K562 (cell line): ENCODE results near the gene DCUN1D3. TPM values are rescaled to one million over a fixed set of nuclear protein-coding genes. Genes with fewer than 3 reads are reported as not detected.

ENCODE experiments used
- ELF4 ChIP-seq: fragments of 450-650 bp; formaldehyde crosslinking; IDR thresholded peaks from 2 replicates; pipeline ENCODE4 v1.4.0; 2022; ENCODE audit warnings: missing genetic modification characterization
- HMG20B ChIP-seq: fragments of 250-450 bp; sonication (Bioruptor Pico); IDR thresholded peaks from 2 replicates; pipeline ENCODE4 v1.5.0; 2021; ENCODE audit warnings: mild to moderate bottlenecking
- LARP7 ChIP-seq: fragments of 450-650 bp; IDR thresholded peaks from 2 replicates; pipeline ENCODE4 v1.6.1; 2016
- MTA1 ChIP-seq: fragments of 450-650 bp; IDR thresholded peaks from 2 replicates; pipeline ENCODE4 v1.6.1; 2017; ENCODE audit warnings: borderline replicate concordance
- MXD1 ChIP-seq: fragments of 250-450 bp; sonication (Bioruptor Pico); IDR thresholded peaks from 2 replicates; pipeline ENCODE4 v1.8.0; 2021; ENCODE audit warnings: borderline replicate concordance, mild to moderate bottlenecking, moderate library complexity; ENCODE audit not compliant: poor library complexity, severe bottlenecking
- NELFE ChIP-seq: IDR thresholded peaks from 2 replicates; pipeline ENCODE4 v1.6.1; 2011; ENCODE audit warnings: mild to moderate bottlenecking; ENCODE audit not compliant: insufficient read depth, insufficient read length
- NFE2L1 ChIP-seq: fragments of 450-650 bp; IDR thresholded peaks from 2 replicates; pipeline ENCODE4 v1.6.1; 2016; ENCODE audit warnings: missing genetic modification characterization, low read depth, mild to moderate bottlenecking, missing compliant biosample characterization, moderate library complexity, borderline replicate concordance
- NR2C1 ChIP-seq, 2 experiments: fragments of 450-650 bp; IDR thresholded peaks; 2 replicates each; pipeline ENCODE4 v1.6.1; 2017; ENCODE audit warnings: mild to moderate bottlenecking in 2 of 2, antibody characterized with exemption in 1 of 2, inconsistent platforms in 1 of 2, missing compliant biosample characterization in 1 of 2, missing genetic modification characterization in 1 of 2
- NUFIP1 ChIP-seq: fragments of 450-650 bp; IDR thresholded peaks from 2 replicates; pipeline ENCODE4 v1.6.1; 2018; ENCODE audit not compliant: partially characterized antibody
- PHF8 ChIP-seq: fragments of 200-600 bp; sonication (generic); IDR thresholded peaks from 2 replicates; pipeline ENCODE4 v1.6.1; 2012; ENCODE audit warnings: mixed run types, mild to moderate bottlenecking, inconsistent platforms, low read length, moderate library complexity, borderline replicate concordance
- POLR2A ChIP-seq: fragments of 450-650 bp; conservative IDR thresholded peaks from 2 replicates; pipeline ENCODE4 v1.6.1; 2016
- RERE ChIP-seq: sonication (generic); formaldehyde crosslinking; IDR thresholded peaks from 2 replicates; pipeline ENCODE4 v1.8.0; 2023; ENCODE audit warnings: missing genetic modification reagents, mild to moderate bottlenecking, borderline replicate concordance
- ZBTB7A ChIP-seq: IDR thresholded peaks from 2 replicates; pipeline ENCODE4 v1.6.1; 2011; ENCODE audit warnings: low read depth, mild to moderate bottlenecking, low read length, moderate library complexity, borderline replicate concordance; ENCODE audit not compliant: control insufficient read depth
- ZC3H11A ChIP-seq: IDR thresholded peaks from 2 replicates; pipeline ENCODE4 v1.6.1; 2012; ENCODE audit warnings: low read depth, low read length, improper control_type of control experiment
- ZNF134 ChIP-seq: fragments of 250-450 bp; sonication (Bioruptor Pico); conservative IDR thresholded peaks from 2 replicates; pipeline ENCODE4 v1.4.0; 2020
- ZNF174 ChIP-seq: fragments of 250-450 bp; sonication (Bioruptor Pico); IDR thresholded peaks from 2 replicates; pipeline ENCODE4 v1.4.0; 2020; ENCODE audit warnings: mild to moderate bottlenecking
- ZNF511 ChIP-seq: sonication (generic); formaldehyde crosslinking; IDR thresholded peaks from 2 replicates; pipeline ENCODE4 v1.8.0; 2022; ENCODE audit warnings: mild to moderate bottlenecking, missing genetic modification reagents
- ZNF592 ChIP-seq: fragments of 450-650 bp; IDR thresholded peaks from 2 replicates; pipeline ENCODE4 v1.6.1; 2017; ENCODE audit warnings: antibody characterized with exemption, mild to moderate bottlenecking
- polyA plus RNA-seq, 8 experiments: library from polyadenylated mRNA; depleted of rRNA in 4 of 8; stranded (reverse) in 5 of 8; unstranded in 3 of 8; fragments of >200 nt; fragmentation: Nextera tagmentation in 2 of 8; fragmentation: Illumina TruSeq in 1 of 8; extraction: Ambion mirVana in 2 of 8; extraction: Trizol in 1 of 8; gene quantifications; 2 replicates each; pipeline versions ENCODE4 v1.2.1 to v1.2.3, GENCODE V29; 2011 to 2014; ENCODE audit warnings: inconsistent platforms in 1 of 8, missing spikeins in 1 of 8
- total RNA-seq, 7 experiments: library from RNA; depleted of rRNA in 6 of 7; stranded (reverse); fragments of >200 nt in 6 of 7; fragmentation: Illumina TruSeq in 2 of 7; extraction: Trizol in 2 of 7; gene quantifications; 2 replicates each; pipeline versions ENCODE4 v1.2.1 to v1.2.3, GENCODE V29; 2011 to 2021; ENCODE audit warnings: low replicate concordance in 1 of 7

Gene DCUN1D3
- total and polyA plus RNA-seq, 9 of the 15 experiments (the other 6 are each of a cell fraction or from before 2014, with no cell fraction given) = 1.0 to 4.7 (median 2.2) TPM

GRCh38 chr16:20944861-20945574, 44.9 kb upstream of the DCUN1D3 start (continued):
- peak; percentile 96 for TF ChIP-seq HMG20B
- TF ChIP-seq NELFE = no peak
- peak; percentile 88 for TF ChIP-seq MXD1 (CRISPR knock-in tag)
- no peak for TF ChIP-seq ZNF511
- peak; percentile 94 for TF ChIP-seq NFE2L1
- TF ChIP-seq RERE (CRISPR knock-in tag) = no peak
- peak; percentile 99 for TF ChIP-seq ZNF174 (CRISPR knock-in tag)
- peak; percentile 100 for TF ChIP-seq ELF4 (CRISPR knock-in tag)
- peak; percentile 100 for TF ChIP-seq ZNF592
- TF ChIP-seq ZBTB7A = no peak
- TF ChIP-seq LARP7 = no peak
- TF ChIP-seq ZC3H11A = no peak
- TF ChIP-seq NR2C1 (IDR thresholded peaks at IDR 0.05) = peak; percentile 75
- TF ChIP-seq NR2C1 (tag; IDR thresholded peaks at IDR 0.05) = peak; percentile 98
- peak; percentile 90 for TF ChIP-seq NUFIP1
- peak; percentile 93 for TF ChIP-seq ZNF134 (CRISPR knock-in tag)
- TF ChIP-seq POLR2A = no peak
- peak; percentile 61; the same call in 1 of the 2 replicates for TF ChIP-seq MTA1
- TF ChIP-seq PHF8 = no peak
